Stimulated activated CD4-positive, alpha-beta T cell treated with anti-CD3 and anti-CD28 coated beads, Interleukin-12 subunit alpha, Interleukin-12 subunit beta, amount 100 ng/mL, for 4 hours (primary cell): ENCODE data around the gene CFAP298.
A peak's percentile ranks its signal among the peaks of the same experiment; 100 is the strongest.
"Not testable (repeated sequence)": the region's sequence is repeated elsewhere in the genome, so short reads cannot be mapped to it uniquely, and the experiment has no call there.

Source experiments
- DNase-seq: peaks from one replicate; pipeline ENCODE4 v3.0.0-alpha.2; 2020

CFAP298 gene, protein sequence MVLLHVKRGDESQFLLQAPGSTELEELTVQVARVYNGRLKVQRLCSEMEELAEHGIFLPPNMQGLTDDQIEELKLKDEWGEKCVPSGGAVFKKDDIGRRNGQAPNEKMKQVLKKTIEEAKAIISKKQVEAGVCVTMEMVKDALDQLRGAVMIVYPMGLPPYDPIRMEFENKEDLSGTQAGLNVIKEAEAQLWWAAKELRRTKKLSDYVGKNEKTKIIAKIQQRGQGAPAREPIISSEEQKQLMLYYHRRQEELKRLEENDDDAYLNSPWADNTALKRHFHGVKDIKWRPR

DNA sequence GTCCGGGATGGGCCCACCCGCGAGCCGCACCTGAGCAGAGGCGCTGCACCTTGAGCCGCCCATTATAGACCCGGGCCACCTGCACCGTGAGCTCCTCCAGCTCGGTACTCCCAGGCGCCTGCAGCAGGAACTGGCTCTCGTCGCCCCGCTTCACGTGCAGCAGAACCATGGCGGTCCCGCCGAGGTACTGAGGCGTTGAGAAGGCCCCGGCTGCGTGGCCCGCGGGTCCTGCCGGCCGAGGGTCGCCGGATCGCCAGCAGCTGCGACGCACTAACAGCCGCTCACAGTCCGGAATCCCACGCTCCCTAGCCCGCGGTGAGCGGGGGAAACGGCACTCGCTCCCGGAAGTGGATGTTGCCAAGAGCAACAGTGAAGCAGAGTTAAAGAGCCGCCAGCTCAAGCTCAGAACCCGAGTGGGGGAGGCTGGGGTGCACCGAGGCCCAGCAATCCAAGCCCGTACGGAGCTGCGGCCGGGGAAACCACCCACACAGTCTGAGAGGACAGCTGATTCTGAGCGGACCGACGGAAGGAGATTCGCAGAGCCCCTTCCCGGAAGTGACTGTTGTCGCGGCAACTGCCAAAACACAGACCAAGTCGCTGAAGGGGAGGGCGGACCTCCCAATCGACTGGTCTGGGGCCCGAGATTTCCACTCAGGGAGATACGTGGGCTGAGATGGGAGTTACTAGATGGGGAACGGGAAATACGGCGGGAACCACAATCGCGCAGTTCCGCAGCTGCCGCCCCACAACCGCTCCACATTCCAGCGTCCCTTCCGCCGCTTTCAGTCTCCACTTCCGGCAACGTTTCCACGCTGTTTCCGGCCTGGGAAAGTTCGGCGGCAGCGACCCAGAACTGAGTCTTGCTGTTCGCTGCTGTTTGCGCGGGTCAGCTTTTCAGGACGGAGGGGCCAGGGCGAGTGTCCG lies at the start of gene CFAP298:
TSS of gene CFAP298 (minus strand) at position 303 of the 924 bp plus-strand sequence. CDS start at position 169, 134 bp downstream.
- peak; percentile 74 for DNase-seq

DNA sequence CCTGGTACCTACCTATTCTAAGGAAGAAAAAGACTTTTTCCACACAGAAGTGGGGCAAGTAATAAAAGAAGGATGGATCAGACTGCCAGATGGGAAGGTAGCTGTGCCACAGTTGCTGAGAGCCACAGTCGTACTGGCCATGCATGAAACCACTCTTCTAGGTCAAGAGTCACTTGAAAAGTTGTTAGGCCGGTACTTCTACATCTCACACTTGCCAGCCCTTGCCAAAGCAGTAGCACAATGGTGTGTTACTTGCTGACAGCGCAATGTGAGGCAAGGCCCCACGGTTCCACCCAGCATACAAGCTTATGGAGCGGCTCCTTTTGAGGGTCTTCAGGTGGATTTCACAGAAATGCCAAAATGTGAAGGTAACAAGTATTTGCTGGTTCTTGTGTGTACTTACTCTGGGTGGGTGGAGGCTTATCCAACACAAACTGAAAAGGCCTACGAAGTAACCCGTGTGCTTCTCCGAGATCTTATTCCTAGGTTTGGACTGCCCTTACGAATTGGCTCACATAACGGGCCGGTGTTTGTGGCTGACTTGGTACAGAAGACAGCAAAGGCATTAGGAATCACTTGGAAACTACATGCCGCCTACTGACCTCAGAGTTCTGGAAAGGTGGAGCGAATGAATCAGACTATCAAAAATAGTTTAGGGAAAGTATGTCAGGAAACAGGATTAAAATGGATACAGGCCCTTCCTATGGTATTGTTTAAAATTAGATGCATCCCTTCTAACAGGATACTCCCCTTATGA lies 49.0 kb upstream of the CFAP298 start:
- not testable (repeated sequence) for DNase-seq

DNA sequence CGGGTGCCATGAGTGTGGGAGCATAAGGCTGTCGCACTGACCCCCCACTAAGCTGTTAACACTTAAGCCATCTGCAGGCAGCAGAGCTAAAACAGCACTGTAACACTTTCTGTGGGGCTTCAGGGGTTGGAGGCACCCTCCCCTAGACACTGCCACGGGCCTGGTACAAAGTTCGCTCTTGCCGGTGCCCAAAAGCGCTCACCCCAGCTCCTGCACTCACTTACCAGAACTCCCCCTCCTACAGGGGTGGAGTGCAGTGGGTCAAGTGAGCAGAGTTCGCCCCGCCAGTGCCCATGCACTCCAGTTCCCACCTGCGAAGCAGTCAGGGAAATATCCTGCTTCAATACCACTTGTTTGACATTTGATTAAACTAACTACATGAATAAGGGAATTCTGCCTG lies 46.3 kb upstream of the CFAP298 start:
- DNase-seq = no peak

DNA sequence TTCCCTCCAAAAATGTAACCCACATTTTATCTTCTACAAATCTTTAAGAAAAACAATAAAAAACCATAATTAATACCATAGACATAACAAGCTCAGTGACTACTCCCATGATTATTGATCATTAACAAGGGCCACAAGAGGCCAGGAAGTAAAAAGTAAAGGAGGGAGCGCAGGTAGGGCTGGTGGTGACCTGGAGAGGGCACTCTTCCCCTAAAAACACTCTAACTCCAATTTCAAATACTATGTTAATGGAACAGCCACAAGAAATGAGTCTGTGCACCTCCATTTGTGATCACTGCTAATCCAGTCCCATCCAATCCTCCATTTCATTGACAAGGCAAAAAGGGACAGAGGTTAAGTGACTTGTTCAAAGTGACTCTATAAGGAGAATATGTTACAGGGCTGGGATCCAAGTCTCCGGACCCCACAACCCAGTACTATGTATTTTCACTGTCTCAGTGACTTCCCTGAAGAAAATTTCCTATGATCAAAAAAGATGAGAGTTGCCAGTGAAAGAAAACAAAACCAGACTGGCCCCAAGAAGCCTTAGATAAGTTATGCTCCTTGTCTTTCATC lies 41.2 kb upstream of the CFAP298 start:
- peak; percentile 6 for DNase-seq

DNA sequence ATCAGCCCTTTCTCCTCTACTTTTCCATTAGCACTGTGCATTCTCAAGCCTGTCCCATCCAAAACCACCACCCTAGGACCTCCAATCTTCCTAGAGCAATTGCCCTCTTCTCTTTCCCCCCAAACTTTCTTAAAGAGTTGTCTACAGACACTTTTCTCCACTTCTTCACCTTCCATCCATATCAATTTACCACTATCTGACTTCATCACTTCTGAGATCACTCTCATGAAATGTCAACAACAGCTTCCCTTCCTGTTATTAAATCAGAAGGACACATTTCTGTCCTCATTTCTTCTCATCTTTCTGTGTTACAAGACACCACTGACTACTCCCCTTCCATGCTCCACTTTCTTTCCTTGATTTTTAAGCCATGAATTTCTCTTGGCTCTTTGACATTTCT lies 36.0 kb upstream of the CFAP298 start:
- DNase-seq = no peak

DNA sequence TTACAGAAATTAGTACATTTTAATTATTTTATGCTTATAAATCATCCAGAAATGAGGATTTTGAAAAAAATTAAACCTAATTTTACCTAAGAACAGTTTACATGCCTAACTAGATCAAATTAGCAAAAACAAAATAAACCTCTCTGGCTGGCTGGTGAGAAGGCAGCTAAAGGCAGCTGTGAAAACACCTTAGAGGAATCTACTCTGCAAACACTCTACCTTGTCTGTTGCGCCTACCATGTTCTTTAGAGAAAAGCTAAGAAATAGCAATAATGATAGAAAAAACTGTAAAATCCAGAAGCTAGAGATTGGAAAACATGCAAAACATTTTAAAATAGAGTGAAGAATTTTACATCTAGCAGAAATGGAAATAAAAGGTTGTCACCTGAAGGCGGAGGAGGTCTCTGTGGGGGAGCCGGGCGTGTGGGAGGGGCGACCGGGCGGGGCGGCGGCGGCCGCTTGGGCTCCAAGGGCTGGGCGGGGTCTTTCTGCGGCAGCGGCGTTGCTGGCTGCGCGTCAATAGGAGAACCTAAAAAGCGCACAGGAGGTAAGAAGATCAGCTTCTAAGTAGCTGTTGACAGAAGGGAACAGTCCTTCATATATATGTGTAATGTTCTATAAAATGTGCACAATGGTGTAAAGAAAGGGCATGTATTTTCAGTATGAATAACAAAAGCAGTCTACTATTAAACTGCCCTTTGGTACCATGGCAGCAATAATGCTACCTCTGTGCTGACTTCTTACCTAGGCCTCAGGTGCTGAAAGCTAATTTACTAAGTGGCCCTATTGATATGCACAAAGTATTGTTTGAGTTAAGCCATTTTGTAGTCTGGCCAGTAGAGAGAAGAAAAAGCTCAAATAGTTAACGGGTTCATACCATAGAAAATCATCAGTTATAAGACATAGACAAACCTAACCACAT lies 33.3 kb upstream of the CFAP298 start:
- DNase-seq = no peak

DNA sequence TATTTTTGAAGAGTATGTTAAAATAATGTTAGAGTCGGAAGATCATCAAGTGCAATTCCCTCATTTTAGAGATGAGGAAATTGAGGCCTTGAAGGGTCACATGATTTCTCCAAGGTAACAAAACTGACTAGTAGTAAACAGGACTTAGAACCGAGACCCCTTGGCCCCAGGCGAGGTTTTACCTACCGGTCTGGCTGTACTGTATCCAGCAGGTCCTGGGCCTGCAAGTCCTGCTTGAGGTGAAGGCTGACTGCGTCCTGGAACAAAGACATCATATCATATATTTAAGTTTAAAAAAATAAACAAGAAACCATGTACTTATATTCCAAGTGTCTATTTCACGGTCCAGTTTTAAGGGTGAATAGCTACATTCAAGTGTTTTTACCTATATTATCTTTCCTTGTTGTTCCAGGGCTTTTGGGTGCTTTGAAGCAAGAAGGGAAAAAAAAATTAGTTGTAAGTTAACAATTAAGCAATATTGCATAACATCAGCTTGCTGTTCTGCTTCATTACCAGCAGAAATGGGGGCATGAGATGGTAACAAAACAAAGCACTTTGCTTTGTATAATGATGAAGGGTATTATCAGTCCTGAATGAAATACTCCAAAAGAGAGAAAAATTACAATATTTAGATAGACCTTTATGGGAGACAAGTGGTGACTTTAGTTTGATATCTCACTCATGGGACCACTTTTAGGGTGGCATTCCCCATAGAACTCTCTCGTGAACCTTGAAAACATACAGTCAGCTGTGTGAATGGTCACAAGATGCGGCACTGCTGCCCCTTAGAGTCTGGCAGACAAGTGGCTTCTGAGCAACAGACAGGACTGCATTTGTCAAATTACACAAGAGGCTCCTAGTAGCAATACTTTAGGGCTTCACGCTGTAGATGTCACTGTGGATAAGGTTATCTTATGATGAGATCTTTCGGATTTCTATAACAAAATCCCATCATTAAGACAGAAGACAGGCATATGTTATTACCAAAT lies 29.8 kb upstream of the CFAP298 start:
- DNase-seq = no peak

DNA sequence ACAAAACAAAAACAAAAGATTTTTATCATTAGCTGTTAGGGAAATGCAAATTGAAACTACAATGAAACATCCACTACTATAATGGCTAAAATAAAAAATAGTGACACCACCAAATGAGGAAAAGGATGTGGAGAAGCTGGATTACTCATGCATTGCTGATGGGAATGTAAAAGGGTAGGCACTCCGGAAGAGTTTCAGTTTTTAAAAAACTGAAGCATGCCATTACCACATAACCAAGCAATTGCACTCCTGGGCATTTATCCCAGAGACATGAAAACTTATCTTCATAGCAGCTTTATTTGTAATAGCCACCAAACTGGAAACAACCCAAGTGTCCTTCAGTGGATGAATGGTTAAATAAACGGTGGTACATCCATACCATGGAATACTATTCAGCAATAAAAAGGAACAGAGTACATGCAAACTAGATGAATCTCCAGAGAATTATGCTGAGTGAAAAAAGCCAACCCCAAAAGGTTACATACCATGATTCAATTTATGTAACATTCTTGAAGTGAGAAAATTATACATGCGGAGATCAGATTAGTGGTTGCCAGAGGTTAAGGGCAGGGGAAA lies 14.5 kb upstream of the CFAP298 start:
- DNase-seq = no peak

DNA sequence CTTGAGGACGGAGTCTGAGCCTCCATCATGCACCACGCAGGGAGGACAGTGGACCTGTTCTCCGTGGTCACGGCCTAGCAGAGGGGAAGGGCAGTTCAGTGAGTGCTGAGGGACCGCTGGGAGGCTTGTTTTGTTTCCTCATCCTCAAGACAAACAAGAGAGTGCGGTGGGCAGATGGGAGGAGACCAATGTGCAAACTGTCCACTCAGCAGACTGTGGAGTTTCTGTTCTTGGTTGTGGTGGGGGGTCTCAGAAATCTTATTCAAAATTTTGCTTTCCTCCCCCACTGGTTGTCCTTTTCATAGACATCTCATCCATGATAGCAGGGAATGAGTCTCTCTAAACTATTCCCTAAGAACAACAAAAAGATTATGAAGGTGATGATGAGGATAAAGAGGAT lies 6.0 kb upstream of the CFAP298 start:
- not testable (repeated sequence) for DNase-seq

DNA sequence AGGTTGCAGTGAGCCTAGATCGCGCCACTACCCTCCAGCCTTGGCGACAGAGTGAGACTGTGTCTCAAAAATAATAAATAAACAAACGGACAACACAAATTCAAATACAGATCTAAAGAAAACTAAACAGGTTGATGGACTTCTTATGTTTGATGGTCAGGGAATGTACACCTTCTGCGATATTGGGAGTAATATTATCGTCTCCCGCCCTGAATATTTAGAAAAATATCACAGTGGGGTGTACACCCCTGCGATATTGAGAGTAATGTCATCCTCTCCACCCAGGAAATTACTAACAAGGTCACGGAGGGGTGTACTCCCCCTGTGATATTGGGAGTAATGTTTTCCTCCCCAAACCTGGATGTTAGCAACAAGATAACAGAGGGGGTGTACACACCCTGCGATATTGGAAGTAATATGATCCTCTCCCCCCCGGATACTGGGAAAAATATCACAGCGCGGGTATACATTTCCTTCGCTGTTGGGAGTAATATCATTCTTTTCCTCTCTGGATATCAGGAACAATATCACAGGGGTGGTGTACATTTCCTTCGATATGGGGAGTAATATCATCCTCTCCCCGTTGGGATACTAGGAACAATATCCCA lies 1.4 kb upstream of the CFAP298 start:
- DNase-seq = no peak

DNA sequence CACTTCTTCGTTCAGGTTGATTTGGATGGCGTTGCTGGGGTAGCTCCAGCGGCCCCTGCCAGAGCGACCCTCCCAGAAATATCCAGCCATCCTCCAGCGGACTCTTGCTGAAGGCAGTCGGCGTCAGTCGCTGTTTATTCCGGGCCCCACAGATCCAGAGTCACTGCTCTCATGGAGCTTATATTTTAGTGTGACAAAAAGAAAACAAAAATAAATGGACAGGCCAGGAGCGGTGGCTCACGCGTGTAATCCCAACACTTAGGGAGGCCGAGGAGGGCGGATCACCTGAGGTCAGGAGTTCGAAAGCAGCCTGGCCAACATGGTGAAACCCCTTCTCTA lies 791 bp upstream of the CFAP298 start:
- no peak for DNase-seq

DNA sequence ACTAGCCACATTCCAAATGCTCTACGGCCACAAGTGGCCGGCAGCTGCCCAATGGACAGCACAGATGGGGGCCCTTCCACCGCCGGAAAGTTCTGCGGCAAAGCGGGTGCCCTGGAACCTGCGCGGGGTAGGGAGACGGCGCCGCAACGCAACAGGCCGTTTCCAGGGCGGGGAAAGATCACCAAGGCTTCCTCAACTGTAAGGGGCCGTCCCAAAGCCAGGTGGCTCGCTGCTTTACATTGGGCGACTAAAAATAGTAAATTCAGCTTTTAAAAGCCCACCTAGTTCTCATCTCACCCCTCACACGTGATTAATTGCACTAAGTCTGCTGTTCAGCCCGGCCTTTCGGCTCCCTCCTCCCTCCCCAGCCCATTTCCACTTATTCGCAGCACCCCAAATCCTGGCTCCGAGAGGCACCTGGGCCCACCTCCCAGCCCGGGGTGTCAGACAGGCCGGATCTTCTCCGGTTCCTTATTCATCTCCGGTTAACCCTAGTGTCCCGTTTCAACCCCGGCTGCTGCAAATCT lies 643 bp downstream of the CFAP298 start:
- peak; percentile 24 for DNase-seq

DNA sequence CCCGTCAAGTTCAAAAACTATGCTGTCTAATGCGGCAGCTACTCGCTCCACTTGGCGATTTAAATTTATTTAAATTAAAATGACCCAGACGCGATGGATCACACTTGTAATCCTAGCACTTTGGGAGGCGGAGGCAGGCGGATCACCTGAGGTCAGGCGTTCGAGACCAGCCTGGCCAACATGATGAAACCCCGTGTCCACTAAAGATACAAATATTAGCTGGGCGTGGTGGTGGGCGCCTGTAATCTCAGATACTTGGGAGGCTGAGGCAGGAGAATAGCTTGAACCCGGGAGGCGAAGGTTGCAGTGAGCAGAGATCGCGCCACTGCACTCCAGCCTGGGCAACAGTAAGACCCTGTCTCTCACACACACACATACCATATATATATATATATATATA lies 1.2 kb downstream of the CFAP298 start:
- DNase-seq = not testable (repeated sequence)

DNA sequence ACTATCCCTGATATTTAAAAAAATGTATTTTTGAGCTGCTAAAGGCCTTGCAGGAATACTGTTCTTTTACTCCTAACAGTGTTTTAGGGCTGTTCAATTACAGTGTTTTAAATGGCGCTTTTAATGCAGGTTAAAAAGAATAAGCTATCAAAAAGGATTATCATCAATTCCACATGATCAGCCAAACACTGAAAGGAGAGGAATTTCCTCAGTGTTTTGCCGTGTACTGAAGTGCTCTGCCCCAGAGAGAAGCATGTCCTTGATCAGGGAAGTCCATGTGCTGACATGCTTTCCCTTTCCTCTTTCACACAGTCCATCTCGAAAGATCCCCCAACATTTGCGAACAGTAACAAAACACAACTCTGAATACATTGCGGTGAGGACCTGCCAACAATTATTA lies 3.3 kb downstream of the CFAP298 start:
- DNase-seq = no peak

DNA sequence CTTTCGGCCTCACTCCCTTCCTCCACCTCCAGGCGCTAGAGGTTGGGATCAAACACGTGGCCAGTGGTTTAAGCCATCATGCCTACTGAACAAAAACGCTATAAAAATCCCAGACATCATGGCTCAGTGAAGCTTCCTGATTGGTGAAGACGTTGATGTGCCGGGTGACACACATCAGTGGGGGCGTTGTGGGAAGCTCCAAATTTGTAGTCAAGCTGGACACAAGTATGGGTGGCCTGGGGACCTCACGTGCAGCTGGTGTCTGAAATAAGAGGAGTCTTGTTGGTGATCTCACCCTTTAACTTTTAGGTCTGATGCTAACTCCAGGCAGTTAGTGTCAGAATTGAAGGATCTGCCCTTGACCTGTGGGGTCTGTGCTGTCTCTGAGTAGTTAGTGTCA lies 6.7 kb downstream of the CFAP298 start:
- no peak for DNase-seq

DNA sequence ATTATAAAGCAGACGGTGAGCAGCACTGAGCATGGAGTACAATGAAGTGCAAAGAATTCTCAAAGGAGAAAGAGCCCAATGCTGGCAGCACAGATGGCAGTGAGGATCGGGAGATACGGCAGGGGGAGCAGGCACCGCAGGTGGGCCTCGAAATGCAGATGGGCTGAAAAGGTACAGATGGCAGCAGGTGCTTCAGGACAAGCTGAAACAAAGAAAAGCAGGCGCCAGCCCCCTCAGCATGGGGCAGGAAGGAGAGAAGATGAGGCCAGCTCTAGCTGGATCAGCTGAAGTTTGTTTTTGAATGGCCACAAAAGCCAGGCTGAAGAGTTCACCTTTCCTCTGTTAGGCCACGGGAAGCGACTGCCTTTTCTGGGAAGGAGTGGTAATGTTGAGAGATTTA lies 7.7 kb downstream of the CFAP298 start:
- no peak for DNase-seq

DNA sequence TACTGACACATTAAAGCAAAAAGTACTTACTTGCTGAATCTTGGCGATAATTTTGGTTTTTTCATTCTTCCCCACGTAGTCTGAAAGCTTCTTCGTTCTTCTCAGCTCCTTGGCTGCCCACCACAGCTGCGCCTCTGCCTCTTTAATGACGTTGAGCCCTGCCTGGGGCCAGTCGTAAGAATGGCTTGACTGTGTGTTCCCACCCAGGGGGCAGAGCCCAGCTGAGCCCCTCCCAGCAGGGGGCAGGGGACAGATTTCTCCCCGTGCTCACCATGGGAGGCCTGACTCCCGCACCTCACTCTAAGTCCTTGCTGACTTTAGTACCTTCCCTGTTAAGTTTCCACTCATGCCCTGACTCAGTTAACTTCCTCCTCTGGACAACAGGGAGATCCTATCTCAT lies 9.0 kb downstream of the CFAP298 start:
- no peak for DNase-seq

DNA sequence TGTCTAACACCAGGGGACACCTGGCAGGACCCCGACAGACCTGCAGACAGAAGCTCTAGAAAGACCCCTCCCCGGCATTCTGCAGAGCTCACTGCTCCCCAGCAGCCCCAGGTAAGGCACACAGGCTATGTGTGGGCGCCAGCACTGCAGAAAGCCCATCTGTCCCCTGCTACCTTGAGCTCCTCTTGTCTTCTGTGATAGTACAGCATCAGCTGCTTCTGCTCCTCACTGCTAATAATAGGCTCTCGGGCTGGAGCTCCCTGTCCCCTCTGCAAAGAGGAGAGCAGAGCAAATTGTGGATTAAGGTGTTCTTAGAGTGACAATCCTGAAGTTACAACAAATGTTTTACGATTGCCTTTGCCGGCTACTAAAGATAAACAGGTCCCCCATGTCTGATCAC lies 10.1 kb downstream of the CFAP298 start:
- no peak for DNase-seq

DNA sequence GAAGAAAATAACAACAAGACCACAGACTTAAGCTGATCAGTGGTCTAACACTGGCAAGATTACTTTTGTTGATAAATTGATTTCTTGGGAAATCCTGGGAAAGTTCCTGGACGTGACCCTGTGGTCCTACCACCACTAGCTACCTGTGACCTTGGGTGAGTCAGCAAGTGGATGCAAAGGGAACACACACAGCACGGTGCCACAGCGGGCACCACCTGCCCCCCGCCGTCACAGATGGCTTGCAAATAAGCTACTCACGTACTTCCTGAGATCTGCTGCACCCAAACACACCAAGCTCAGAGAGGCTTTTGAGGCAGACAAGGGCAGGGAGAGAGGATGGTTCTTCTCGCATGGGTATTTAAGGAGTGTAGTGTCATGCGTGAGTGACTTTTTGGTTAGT lies 12.7 kb downstream of the CFAP298 start:
- no peak for DNase-seq

DNA sequence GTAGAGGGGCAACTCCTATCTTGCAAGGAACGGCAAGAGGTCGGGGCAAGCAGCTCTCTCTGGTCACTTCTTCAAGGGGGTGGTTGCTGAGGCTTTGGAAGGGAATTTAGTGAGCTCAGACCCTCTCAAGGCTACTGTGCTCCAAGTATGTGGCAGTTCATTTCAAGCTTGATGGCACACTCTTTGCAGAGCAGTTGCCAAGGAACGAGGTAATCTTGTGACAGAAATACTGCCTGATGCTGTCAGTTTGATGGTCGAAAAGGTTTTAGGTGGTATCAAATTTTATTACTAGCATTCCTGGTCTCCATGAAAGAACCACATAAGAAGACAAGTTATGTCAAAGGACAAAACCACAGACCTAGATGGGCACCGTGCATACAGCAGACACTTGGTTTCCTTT lies 13.1 kb downstream of the CFAP298 start:
- no peak for DNase-seq
